AML-193 (cell line): ENCODE measurements around the gene GIMAP8.

Experiments
- DNase-seq, 2 experiments: peaks; one replicate each; lab custom pipeline; 2025; lab: John Stamatoyannopoulos, UW

The GIMAP8 gene

GRCh38 chr7:150411606-150412005 is 38.8 kb upstream of the GIMAP8 start:
- DNase-seq: no peak

- no peak for DNase-seq
Observed at GRCh38 chr7:150412016-150412415, 38.4 kb upstream of the GIMAP8 start.

GRCh38 chr7:150412518-150413488 is 37.6 kb upstream of the GIMAP8 start:
- no peak for DNase-seq

GRCh38 chr7:150413640-150414081 is 36.8 kb upstream of the GIMAP8 start:
- no peak for DNase-seq

GRCh38 chr7:150415161-150416153 is 35.0 kb upstream of the GIMAP8 start:
- DNase-seq: no peak

- no peak for DNase-seq
Observed at GRCh38 chr7:150417239-150417638, 33.2 kb upstream of the GIMAP8 start.

- peak in 1 of 2 experiments; percentile 18 for DNase-seq
Observed at GRCh38 chr7:150417863-150418262, 32.6 kb upstream of the GIMAP8 start.

- DNase-seq: no peak
Observed at GRCh38 chr7:150420242-150420641, 30.2 kb upstream of the GIMAP8 start.

- peak; percentile 69 for DNase-seq
Observed at GRCh38 chr7:150420987-150421674, 29.3 kb upstream of the GIMAP8 start.

- DNase-seq: no peak
Observed at GRCh38 chr7:150421831-150422230, 28.6 kb upstream of the GIMAP8 start.

- DNase-seq: no peak
Observed at GRCh38 chr7:150425670-150426069, 24.8 kb upstream of the GIMAP8 start.

GRCh38 chr7:150428671-150429451 is 21.6 kb upstream of the GIMAP8 start:
- peak; percentile 78 to 79 for DNase-seq

- no peak for DNase-seq
Observed at GRCh38 chr7:150429699-150430098, 20.7 kb upstream of the GIMAP8 start.

GRCh38 chr7:150430465-150431085 is 19.9 kb upstream of the GIMAP8 start:
- DNase-seq: no peak

GRCh38 chr7:150431839-150432658 is 18.4 kb upstream of the GIMAP8 start:
- no peak for DNase-seq

GRCh38 chr7:150432915-150433892 is 17.2 kb upstream of the GIMAP8 start:
- DNase-seq: no peak

GRCh38 chr7:150434240-150434639 is 16.2 kb upstream of the GIMAP8 start:
- no peak for DNase-seq

GRCh38 chr7:150435047-150435389 is 15.4 kb upstream of the GIMAP8 start:
- DNase-seq: no peak
